HCT116 (cell line): ENCODE measurements around the gene SPPL2B.

Experiments used
- POLR2AphosphoS5 ChIP-seq: IDR thresholded peaks from 2 replicates; pipeline ENCODE4 v1.6.1; 2011; ENCODE audit warnings: mild to moderate bottlenecking, low read depth, low read length, moderate library complexity
- REST ChIP-seq: IDR thresholded peaks from 2 replicates; pipeline ENCODE4 v1.6.1; 2012; ENCODE audit warnings: low read depth
- TF ChIP-seq, protein P1 (sequence below), 3 experiments: fragments of 200-600 bp in 1 of 3; sonication (generic) in 1 of 3; IDR thresholded peaks in 2 of 3; conservative IDR thresholded peaks in 1 of 3; 2 replicates each; pipeline ENCODE4 v1.5.1; 2012 to 2017; ENCODE audit warnings: low read depth in 2 of 3, low read length in 2 of 3, antibody characterized with exemption in 1 of 3, borderline replicate concordance in 1 of 3, control low read depth in 1 of 3, mild to moderate bottlenecking in 1 of 3, mixed read lengths in 1 of 3, mixed run types in 1 of 3, moderate library complexity in 1 of 3; ENCODE audit not compliant: insufficient read depth in 1 of 3

GRCh38 chr19:2356036-2356646, 27.7 kb downstream of the SPPL2B start:
- TF ChIP-seq REST (no peak), POLR2AphosphoS5 (no peak)
- TF ChIP-seq, protein P1, sequence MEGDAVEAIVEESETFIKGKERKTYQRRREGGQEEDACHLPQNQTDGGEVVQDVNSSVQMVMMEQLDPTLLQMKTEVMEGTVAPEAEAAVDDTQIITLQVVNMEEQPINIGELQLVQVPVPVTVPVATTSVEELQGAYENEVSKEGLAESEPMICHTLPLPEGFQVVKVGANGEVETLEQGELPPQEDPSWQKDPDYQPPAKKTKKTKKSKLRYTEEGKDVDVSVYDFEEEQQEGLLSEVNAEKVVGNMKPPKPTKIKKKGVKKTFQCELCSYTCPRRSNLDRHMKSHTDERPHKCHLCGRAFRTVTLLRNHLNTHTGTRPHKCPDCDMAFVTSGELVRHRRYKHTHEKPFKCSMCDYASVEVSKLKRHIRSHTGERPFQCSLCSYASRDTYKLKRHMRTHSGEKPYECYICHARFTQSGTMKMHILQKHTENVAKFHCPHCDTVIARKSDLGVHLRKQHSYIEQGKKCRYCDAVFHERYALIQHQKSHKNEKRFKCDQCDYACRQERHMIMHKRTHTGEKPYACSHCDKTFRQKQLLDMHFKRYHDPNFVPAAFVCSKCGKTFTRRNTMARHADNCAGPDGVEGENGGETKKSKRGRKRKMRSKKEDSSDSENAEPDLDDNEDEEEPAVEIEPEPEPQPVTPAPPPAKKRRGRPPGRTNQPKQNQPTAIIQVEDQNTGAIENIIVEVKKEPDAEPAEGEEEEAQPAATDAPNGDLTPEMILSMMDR (IDR thresholded peaks at IDR 0.05 in 2 of 3, conservative IDR thresholded peaks at IDR 0.05 in 1 of 3; ENCODE audit: borderline replicate concordance in 1 of 3, insufficient read depth in 1 of 3, low read depth in 2 of 3, low read length in 2 of 3) = 0 out of 6 replicates have a peak, but pooled peaks of 1 of the 3 experiments have one; percentile 14
